NCI-H510A (cell line): ENCODE results near the gene PIGZ.
"Not testable (repeated sequence)": the region's sequence is repeated elsewhere in the genome, so short reads cannot be mapped to it uniquely, and the experiment has no call there.

Experiments used
- DNase-seq: peaks from one replicate; lab custom pipeline; 2025; lab: John Stamatoyannopoulos, UW

Gene PIGZ

GRCh38 chr3:196948442-196949284, 20.0 kb downstream of the PIGZ start:
- no peak for DNase-seq

GRCh38 chr3:196947860-196948441, 20.7 kb downstream of the PIGZ start:
- DNase-seq, result no peak

GRCh38 chr3:196947136-196947859, 21.3 kb downstream of the PIGZ start:
- DNase-seq, result no peak

GRCh38 chr3:196944037-196944790, 24.4 kb downstream of the PIGZ start:
- DNase-seq, result not testable (repeated sequence)

GRCh38 chr3:196942915-196943277, 25.7 kb downstream of the PIGZ start:
- no peak for DNase-seq

GRCh38 chr3:196942226-196942914, 26.3 kb downstream of the PIGZ start, which contains the start of gene NCBP2:
NCBP2 (minus strand) TSS chr3:196942528; CDS start chr3:196942503, 25 bp downstream.
- DNase-seq, result peak; percentile 99

DNA sequence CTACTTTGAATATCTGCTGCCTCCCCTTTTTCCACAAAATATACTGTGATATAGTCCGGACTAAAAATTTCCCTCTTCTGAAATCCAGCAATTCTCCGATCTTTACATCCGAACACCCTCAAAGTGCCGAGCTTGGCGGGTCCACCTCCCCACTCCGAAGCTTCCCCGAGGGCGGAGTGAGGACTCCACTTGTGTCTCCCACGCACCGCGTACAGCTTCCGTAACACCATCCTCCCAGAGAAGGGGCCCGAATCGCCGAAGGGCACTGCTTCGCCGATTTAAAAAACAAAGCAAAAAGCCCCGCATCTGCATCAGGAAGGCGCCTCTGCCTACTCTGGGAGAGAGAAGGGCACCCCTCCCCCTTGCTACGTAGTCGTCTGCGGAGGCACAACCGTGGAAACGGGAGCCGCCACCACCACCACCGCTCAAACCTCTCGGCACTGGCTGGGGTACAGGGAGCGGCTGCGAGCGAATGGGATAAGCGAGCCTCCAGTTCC, 26.9 kb downstream of the PIGZ start:
- DNase-seq, result peak; percentile 65

DNA sequence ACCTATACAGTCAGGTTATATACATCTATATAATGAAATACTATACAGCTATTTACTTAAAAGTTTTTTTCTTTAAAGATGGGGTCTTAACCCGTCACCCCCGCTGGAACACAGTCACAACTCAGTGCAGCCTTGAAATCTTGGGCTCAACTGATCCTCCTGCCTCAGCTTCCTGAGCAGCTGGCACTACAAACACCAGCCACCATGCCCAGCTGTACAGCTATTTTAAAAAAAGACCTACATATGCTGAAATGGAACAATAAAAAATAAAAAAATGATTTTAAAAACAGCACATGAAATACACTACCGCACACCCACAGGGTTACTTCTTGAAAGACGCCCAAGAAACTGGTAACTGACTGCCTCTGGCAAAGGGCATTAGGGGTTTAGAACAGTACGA, 30.1 kb downstream of the PIGZ start:
- no peak for DNase-seq

DNA sequence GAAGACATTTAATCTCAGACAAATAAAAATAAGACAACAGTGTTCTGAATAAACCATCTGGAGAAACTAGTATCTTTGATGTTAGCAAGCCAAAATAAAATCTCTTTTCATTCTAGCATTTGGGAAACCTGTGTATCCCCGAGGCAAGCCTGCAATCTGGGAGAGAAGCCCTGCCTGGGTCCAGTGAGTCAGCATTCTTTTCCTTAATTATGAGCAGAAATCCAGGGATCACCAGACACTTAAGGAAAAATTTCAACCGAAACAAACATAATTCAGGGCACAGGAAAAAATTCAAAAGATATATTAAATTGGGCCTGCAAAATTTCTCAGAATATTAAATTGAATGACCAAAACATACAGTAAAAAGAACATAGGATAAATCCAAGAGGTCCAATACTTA, 30.5 kb downstream of the PIGZ start:
- no peak for DNase-seq

- DNase-seq, result no peak
Observed at GRCh38 chr3:196936288-196936687, 32.3 kb downstream of the PIGZ start.

DNA sequence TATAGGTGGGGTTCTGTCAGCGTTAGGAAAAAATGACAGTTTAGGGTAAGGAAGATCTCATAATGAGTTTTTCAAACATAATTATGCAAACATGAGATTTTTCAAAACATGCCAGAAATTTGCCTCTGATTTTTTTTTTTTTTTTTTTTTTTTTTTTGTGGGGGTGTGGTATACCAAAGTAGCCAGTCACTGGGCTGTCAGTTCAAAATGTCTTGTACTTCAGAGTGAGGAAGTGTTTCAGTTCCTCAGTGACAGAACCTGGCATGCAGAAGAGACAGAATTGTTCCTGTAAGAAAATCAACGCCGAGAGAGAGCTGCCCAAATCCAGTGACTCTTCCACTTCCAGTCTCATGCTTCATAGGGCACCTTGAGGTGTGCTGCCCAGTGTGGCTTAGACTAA, 36.0 kb downstream of the PIGZ start:
- no peak for DNase-seq

DNA sequence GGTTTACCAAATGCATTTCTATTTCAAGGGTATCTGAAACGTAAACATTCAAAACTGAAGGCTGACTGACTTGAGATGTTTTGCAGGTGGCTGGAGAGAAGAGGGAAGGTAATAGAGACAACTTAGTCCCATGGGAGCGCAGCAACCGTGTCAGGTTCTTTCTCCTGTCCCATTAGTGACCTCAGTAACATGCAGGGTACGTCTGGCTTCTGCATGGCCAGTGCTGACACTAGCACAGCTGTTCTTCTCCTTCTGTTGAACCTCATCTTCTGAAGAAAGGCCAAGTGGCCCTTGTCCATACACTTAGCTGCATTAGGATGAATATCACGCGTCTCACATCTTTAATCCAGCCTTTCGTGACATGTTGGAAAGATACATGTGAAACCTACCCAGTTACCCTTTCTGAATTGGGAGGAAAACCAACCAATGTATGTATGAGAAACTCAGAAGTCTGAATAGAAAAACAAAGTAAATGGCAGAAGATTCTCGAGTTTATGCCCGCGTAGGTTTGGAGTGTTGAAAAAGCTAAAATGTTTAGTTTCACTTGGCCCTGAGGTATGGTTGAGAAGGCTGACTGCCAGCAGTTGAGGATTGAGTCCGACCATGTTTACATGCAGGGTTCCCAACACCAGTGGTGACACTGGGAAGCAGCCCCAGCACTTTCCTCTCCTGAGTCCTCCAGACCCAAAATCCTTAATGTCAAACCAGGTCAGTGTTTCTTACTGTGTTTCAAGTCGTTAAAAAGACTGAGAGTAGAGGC, 36.6 kb downstream of the PIGZ start:
- DNase-seq, result no peak

DNA sequence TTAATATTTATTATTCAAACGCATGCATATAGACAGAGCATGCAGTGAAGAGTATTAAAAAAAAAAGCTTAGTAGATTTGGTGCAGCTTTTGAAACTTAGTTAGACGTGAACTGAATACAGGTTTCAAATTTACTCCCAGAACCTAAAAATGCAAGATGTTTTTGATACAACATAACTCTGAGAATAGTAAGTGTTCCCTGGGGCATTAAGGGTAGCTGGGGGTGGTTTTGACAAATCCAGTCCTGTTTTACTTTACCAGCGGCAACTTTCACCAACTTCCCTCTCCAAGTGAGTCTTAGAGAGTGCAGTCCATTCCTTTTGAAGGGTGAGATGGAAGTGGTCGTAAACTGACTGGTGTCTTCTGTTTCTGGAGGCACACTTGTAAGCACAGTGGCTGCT, 37.5 kb downstream of the PIGZ start:
- DNase-seq, result no peak

GRCh38 chr3:196927571-196928453, 40.8 kb downstream of the PIGZ start:
- DNase-seq, result no peak

DNA sequence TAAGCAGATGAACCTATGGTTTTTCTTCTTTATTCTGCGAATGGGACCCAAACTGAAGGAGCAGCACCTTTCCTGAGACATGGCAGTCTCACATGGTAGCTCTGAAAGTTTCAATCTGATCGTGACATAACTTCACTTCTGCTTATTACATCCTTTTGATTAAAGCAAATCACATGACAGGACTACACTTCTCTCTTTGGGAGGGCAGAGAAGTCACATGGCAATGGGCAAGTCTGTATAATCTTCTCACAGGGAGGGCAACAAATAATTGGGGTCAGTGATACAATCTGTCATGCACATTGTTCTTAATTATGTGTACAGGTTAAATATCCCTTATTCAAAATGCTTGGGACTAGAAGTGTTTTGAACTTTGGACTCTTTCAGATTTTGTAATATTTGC, 47.9 kb downstream of the PIGZ start:
- DNase-seq, result no peak

- no peak for DNase-seq
Observed at GRCh38 chr3:196918968-196919367, 49.7 kb downstream of the PIGZ start.

DNA sequence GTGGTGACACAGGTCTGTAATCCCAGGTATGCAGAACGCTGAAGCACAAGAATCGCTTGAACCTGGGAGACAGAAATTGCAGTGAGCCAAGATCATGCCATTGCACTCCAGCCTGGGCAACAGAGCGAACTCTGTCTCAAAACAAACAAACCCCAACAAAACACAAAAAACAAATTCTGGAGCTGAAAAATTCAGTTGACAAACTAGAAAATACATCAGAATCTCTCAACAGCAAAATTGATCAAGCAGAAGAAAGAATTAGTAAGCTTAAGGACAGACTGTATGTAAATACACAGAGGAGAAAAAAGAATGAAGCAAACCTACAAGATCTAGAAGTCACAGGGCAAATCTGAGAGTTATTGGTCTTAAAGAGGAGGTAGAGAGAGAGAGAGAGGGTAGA, 51.6 kb downstream of the PIGZ start:
- no peak for DNase-seq

GRCh38 chr3:196916221-196916620, 52.4 kb downstream of the PIGZ start:
- DNase-seq, result no peak

- DNase-seq, result no peak
Observed at GRCh38 chr3:196915375-196915774, 53.3 kb downstream of the PIGZ start.

DNA sequence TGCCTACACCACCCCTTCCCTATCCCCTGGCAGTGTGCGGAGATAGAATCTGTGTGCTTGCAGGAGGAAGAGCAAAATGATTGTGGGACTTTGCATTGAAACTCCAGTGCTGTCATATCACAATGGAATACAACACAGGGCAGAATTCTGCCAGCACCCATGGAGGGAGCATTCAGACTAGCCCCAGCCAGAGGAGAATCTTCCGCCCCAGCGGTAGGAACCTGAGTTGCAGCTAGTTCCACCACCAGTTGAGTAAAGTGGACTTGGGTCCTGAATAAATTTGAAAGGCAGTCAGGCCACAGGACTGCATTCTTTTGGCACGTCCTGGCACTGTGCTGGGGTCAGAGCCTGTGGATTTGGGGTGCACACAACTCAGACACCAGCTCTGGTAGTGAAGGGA, 53.8 kb downstream of the PIGZ start:
- DNase-seq, result no peak
